Gastroesophageal sphincter (tissue), 4 donors: ENCODE measurements around the gene SUPT20H. TPM values are rescaled to one million over a fixed set of nuclear protein-coding genes. Genes with fewer than 3 reads are reported as not detected.

Experiments used
- ATAC-seq: fragments of 150-250 bp; one replicate; pipeline ENCODE4 v1.9.1; 2016; ENCODE audit warnings: mild to moderate bottlenecking, moderate library complexity
- H3K27ac ChIP-seq, 4 donors: fragments of 200-600 bp; sonication (generic) in 3 of 4; 1 replicate in 3 of 4; 2 replicates in 1 of 4; pipeline ENCODE4 v1.5.1; 2016 to 2019
- H3K27me3 ChIP-seq: fragments of 200-600 bp; sonication (generic); one replicate; pipeline ENCODE4 v1.5.1; 2019
- H3K36me3 ChIP-seq, 2 donors: fragments of 200-600 bp; sonication (generic); one replicate each; pipeline ENCODE4 v1.5.1; 2019; ENCODE audit warnings: control low read depth in 1 of 2
- H3K4me1 ChIP-seq, 3 donors: fragments of 200-600 bp; sonication (generic); 1 replicate in 2 of 3; 2 replicates in 1 of 3; pipeline ENCODE4 v1.5.1; 2016 to 2019; ENCODE audit warnings: control low read depth in 2 of 3
- H3K4me3 ChIP-seq, 2 donors: fragments of 200-600 bp; sonication (generic); one replicate each; pipeline ENCODE4 v1.5.1; 2019; ENCODE audit warnings: mild to moderate bottlenecking in 1 of 2, moderate library complexity in 1 of 2
- H3K9me3 ChIP-seq, 3 donors: fragments of 200-600 bp; sonication (generic); one replicate each; pipeline ENCODE4 v1.5.1; 2017 to 2019; ENCODE audit warnings: control low read depth in 2 of 3
- CTCF ChIP-seq, 4 experiments: fragments of 200-600 bp in 2 of 4; fragments of 450-650 bp in 2 of 4; sonication (generic) in 1 of 4; IDR thresholded peaks; one replicate each; pipeline ENCODE4 v1.5.1; 2017 to 2019; ENCODE audit warnings: antibody characterized with exemption in 4 of 4, mild to moderate bottlenecking in 2 of 4, moderate library complexity in 2 of 4
- EP300 ChIP-seq: sonication (generic); formaldehyde crosslinking; IDR thresholded peaks from one replicate; pipeline ENCODE4 v1.6.1; 2017; ENCODE audit warnings: antibody characterized with exemption, mild to moderate bottlenecking
- POLR2A ChIP-seq, 2 donors: fragments of 450-650 bp; IDR thresholded peaks; one replicate each; pipeline ENCODE4 v1.6.1; 2017; ENCODE audit warnings: antibody characterized with exemption in 2 of 2, mild to moderate bottlenecking in 2 of 2, moderate library complexity in 1 of 2
- POLR2AphosphoS5 ChIP-seq: sonication (generic); formaldehyde crosslinking; IDR thresholded peaks from one replicate; pipeline ENCODE4 v1.6.1; 2017; ENCODE audit warnings: antibody characterized with exemption
- WGBS, 2 donors: methylation state at CpG; one replicate each; pipeline ENCODE4 v1.1.5; 2018; ENCODE audit warnings: low coverage in 1 of 2; 5-methylcytosine and 5-hydroxymethylcytosine counted together
- total RNA-seq, 4 donors: library from RNA; depleted of rRNA; stranded (reverse); fragments of >200 nt; gene quantifications; one replicate each; pipeline ENCODE4 v1.1.0, GENCODE V29; 2016

Gene SUPT20H
- total RNA-seq, 4 donors from 2014 or later: 23.5 to 41.6 (median 33.1) TPM

- no peak overlapping the region for H3K27ac ChIP-seq
- no peak overlapping the region for H3K4me3 ChIP-seq
- H3K9me3 ChIP-seq: no peaks in the 10 kb centered on the region
- H3K36me3 ChIP-seq: no peaks in the 10 kb centered on the region
- 83 to 100% methylated on average over 1 to 2 of the region's 2 CpGs for WGBS, 2 donors
- H3K27me3 ChIP-seq: no peaks in the 10 kb centered on the region
- peaks cover 0 to 36% (median 0%) of the 10 kb centered on the region in 3 donors for H3K4me1 ChIP-seq
- ATAC-seq: no peak
- no peak for TF ChIP-seq EP300
- TF ChIP-seq CTCF (IDR thresholded peaks at IDR 0.05): no peak
- no peak for TF ChIP-seq POLR2AphosphoS5
- TF ChIP-seq POLR2A (IDR thresholded peaks at IDR 0.05): no peak
Observed at GRCh38 chr13:37106642-37107041, 47.2 kb upstream of the SUPT20H start.

- no peaks in the 10 kb centered on the region for H3K9me3 ChIP-seq
- TF ChIP-seq POLR2AphosphoS5 (no peak), EP300 (no peak), POLR2A (IDR thresholded peaks at IDR 0.05) (no peak), CTCF (IDR thresholded peaks at IDR 0.05) (no peak)
- no peak within 1 kb of the TSS for H3K4me3 ChIP-seq
- WGBS, 2 donors: 100% methylated on average over 9 of the region's 26 CpGs
- no peak within 1 kb of the TSS for H3K27ac ChIP-seq
- no peaks in the 10 kb centered on the region for H3K27me3 ChIP-seq
- no peak for ATAC-seq
- H3K4me1 ChIP-seq: peaks cover 0 to 50% (median 0%) of the 10 kb centered on the region in 3 donors
- H3K36me3 ChIP-seq: no peaks in the 10 kb centered on the region
Observed at GRCh38 chr13:37105251-37105714, 45.8 kb upstream of the SUPT20H start, which contains the start of gene CSNK1A1L. Gene CSNK1A1L (minus strand): TSS chr13:37105664. CDS start chr13:37105256, 408 bp downstream.

GRCh38 chr13:37102896-37103295 is 43.4 kb upstream of the SUPT20H start:
- Histone ChIP-seq H3K4me1 (peaks cover 0 to 38% (median 0%) of the 10 kb centered on the region in 3 donors), H3K27ac (no peak overlapping the region), H3K4me3 (no peak overlapping the region), H3K9me3 (no peaks in the 10 kb centered on the region), H3K36me3 (no peaks in the 10 kb centered on the region), H3K27me3 (no peaks in the 10 kb centered on the region)
- TF ChIP-seq POLR2AphosphoS5: no peak
- TF ChIP-seq CTCF (IDR thresholded peaks at IDR 0.05): no peak
- TF ChIP-seq EP300: no peak
- no peak for ATAC-seq
- 50 to 68% methylated on average over 4 of the region's 4 CpGs for WGBS, 2 donors

GRCh38 chr13:37101201-37101600 is 41.7 kb upstream of the SUPT20H start:
- Histone ChIP-seq H3K4me3 (no peak overlapping the region), H3K4me1 (peaks cover 0 to 31% (median 0%) of the 10 kb centered on the region in 3 donors), H3K36me3 (no peaks in the 10 kb centered on the region), H3K9me3 (no peaks in the 10 kb centered on the region), H3K27ac (no peak overlapping the region), H3K27me3 (no peaks in the 10 kb centered on the region)
- WGBS, 2 donors: 0 to 20% methylated on average over 1 of the region's 1 CpG
- no peak for ATAC-seq
- TF ChIP-seq EP300: no peak
- TF ChIP-seq POLR2AphosphoS5: no peak
- TF ChIP-seq POLR2A (IDR thresholded peaks at IDR 0.05): no peak
- no peak for TF ChIP-seq CTCF (IDR thresholded peaks at IDR 0.05)

- Histone ChIP-seq H3K4me3 (no peak overlapping the region), H3K4me1 (peaks cover 0 to 31% (median 0%) of the 10 kb centered on the region in 3 donors), H3K27me3 (no peaks in the 10 kb centered on the region), H3K36me3 (no peaks in the 10 kb centered on the region), H3K9me3 (no peaks in the 10 kb centered on the region), H3K27ac (no peak overlapping the region)
- ATAC-seq: no peak
- TF ChIP-seq CTCF (IDR thresholded peaks at IDR 0.05) (no peak), POLR2AphosphoS5 (no peak), EP300 (no peak), POLR2A (IDR thresholded peaks at IDR 0.05) (no peak)
Observed at GRCh38 chr13:37100731-37101130, 41.2 kb upstream of the SUPT20H start.
